Measurements from ENCODE around the gene CACNB4.

GRCh38 chr2:152078662-152079061 is 20.2 kb downstream of the CACNB4 start:
- TF ChIP-seq CTCF (IDR thresholded peaks at IDR 0.05): no peak
- TF ChIP-seq POLR2A (IDR thresholded peaks at IDR 0.05): no peak
